Neural cell (in vitro differentiated cells): Measurements from ENCODE around the gene SLC35E3. TPM values are rescaled to one million over a fixed set of nuclear protein-coding genes. Genes with fewer than 3 reads are reported as not detected.
"Not testable (repeated sequence)": the region's sequence is repeated elsewhere in the genome, so short reads cannot be mapped to it uniquely, and the experiment has no call there.

Source experiments
- H2AFZ ChIP-seq: fragments of 200-600, 300-800 bp; sonication (generic), shearing (Covaris generic); 2 replicates; pipeline ENCODE4 v1.6.0; 2014; ENCODE audit warnings: low read depth, mild to moderate bottlenecking, antibody characterized with exemption, low read length, moderate library complexity
- H3F3A ChIP-seq: fragments of 200-600 bp; shearing (Covaris generic); 2 replicates; pipeline ENCODE4 v1.6.1; 2016; ENCODE audit warnings: mild to moderate bottlenecking, moderate library complexity, mixed read lengths, antibody characterized with exemption, low read length; ENCODE audit not compliant: insufficient read depth, poor library complexity, severe bottlenecking
- H3K27ac ChIP-seq: fragments of 200-600, 300-800 bp; sonication (generic), shearing (Covaris generic); 2 replicates; pipeline ENCODE4 v1.5.1; 2014; ENCODE audit warnings: mild to moderate bottlenecking, low read length, moderate library complexity
- H3K27me3 ChIP-seq: fragments of 300-800, 200-600 bp; sonication (generic), shearing (Covaris generic); 2 replicates; pipeline ENCODE4 v1.6.0; 2014; ENCODE audit warnings: mild to moderate bottlenecking, low read depth, low read length, moderate library complexity; ENCODE audit not compliant: insufficient read depth
- H3K36me3 ChIP-seq: fragments of 300-800, 200-600 bp; sonication (generic), shearing (Covaris generic); 2 replicates; pipeline ENCODE4 v1.5.1; 2014; ENCODE audit warnings: mild to moderate bottlenecking, antibody characterized with exemption, low read length, moderate library complexity; ENCODE audit not compliant: insufficient read depth
- H3K4me2 ChIP-seq: fragments of 300-800, 200-600 bp; sonication (generic), shearing (Covaris generic); 2 replicates; pipeline ENCODE4 v1.6.0; 2014; ENCODE audit warnings: mild to moderate bottlenecking, low read length
- H3K4me3 ChIP-seq: fragments of 300-800, 200-600 bp; sonication (generic), shearing (Covaris generic); 2 replicates; pipeline ENCODE4 v1.5.1; 2014; ENCODE audit warnings: mild to moderate bottlenecking, low read length, moderate library complexity
- H3K79me2 ChIP-seq: fragments of 200-600 bp; shearing (Covaris generic); replicated peaks from 2 replicates; pipeline ENCODE4 v1.6.0; 2014; ENCODE audit warnings: mild to moderate bottlenecking, low read length, moderate library complexity; ENCODE audit not compliant: insufficient read depth
- H3K9ac ChIP-seq: fragments of 300-800, 200-600 bp; sonication (generic), shearing (Covaris generic); 2 replicates; pipeline ENCODE4 v1.6.1; 2016; ENCODE audit warnings: mild to moderate bottlenecking, low read length, mixed read lengths
- H3K9me2 ChIP-seq: fragments of 200-600 bp; shearing (Covaris generic); 2 replicates; pipeline ENCODE4 v1.6.1; 2016; ENCODE audit warnings: mild to moderate bottlenecking, low read length, mixed read lengths; ENCODE audit not compliant: insufficient read depth
- H3K9me3 ChIP-seq: fragments of 200-600, 300-800 bp; sonication (generic), shearing (Covaris generic); 2 replicates; pipeline ENCODE4 v1.6.1; 2016; ENCODE audit warnings: mild to moderate bottlenecking, mixed run types, low read length, moderate library complexity, mixed read lengths
- H4K20me1 ChIP-seq: fragments of 200-600 bp; shearing (Covaris generic); 2 replicates; pipeline ENCODE4 v1.6.1; 2016; ENCODE audit warnings: mild to moderate bottlenecking, mixed run types; ENCODE audit not compliant: insufficient read depth
- CTCF ChIP-seq: fragments of 450-650 bp; IDR thresholded peaks from 2 replicates; pipeline ENCODE4 v1.5.1; 2014; ENCODE audit warnings: antibody characterized with exemption, mild to moderate bottlenecking, moderate library complexity; ENCODE audit not compliant: poor library complexity, severe bottlenecking
- EP300 ChIP-seq: fragments of 450-650 bp; conservative IDR thresholded peaks from 2 replicates; pipeline ENCODE4 v1.6.1; 2014; ENCODE audit warnings: antibody characterized with exemption, mild to moderate bottlenecking, moderate library complexity; ENCODE audit not compliant: poor library complexity, severe bottlenecking
- EZH2 ChIP-seq: fragments of 200-600, 300-800 bp; shearing (Covaris generic), sonication (generic); IDR thresholded peaks from 2 replicates; pipeline ENCODE4 v1.6.1; 2014; ENCODE audit warnings: antibody characterized with exemption, low read length, borderline replicate concordance, mild to moderate bottlenecking; ENCODE audit not compliant: insufficient read depth, poor library complexity, severe bottlenecking
- MXI1 ChIP-seq: fragments of 450-650 bp; conservative IDR thresholded peaks from 2 replicates; pipeline ENCODE4 v1.6.1; 2014; ENCODE audit warnings: antibody characterized with exemption, mild to moderate bottlenecking; ENCODE audit not compliant: poor library complexity, severe bottlenecking
- POLR2AphosphoS5 ChIP-seq: IDR thresholded peaks from 2 replicates; pipeline ENCODE4 v1.6.1; 2012
- RAD21 ChIP-seq: fragments of 450-650 bp; conservative IDR thresholded peaks from 2 replicates; pipeline ENCODE4 v1.6.1; 2014; ENCODE audit warnings: antibody characterized with exemption, mild to moderate bottlenecking, moderate library complexity
- REST ChIP-seq: IDR thresholded peaks from 2 replicates; pipeline ENCODE4 v1.6.1; 2012; ENCODE audit warnings: borderline replicate concordance
- SMC3 ChIP-seq: fragments of 450-650 bp; conservative IDR thresholded peaks from 2 replicates; pipeline ENCODE4 v1.6.1; 2014; ENCODE audit warnings: antibody characterized with exemption, mild to moderate bottlenecking, moderate library complexity; ENCODE audit not compliant: poor library complexity
- TAF1 ChIP-seq: IDR thresholded peaks from 2 replicates; pipeline ENCODE4 v1.6.1; 2012; ENCODE audit warnings: low read depth
- polyA plus RNA-seq: library from polyadenylated mRNA; depleted of rRNA; stranded (reverse); fragments of >200 nt; gene quantifications from 2 replicates; pipeline ENCODE4 v1.2.3, GENCODE V29; 2014

The SLC35E3 gene
- polyA plus RNA-seq, 1 donor from 2014 or later, result 10.5 TPM

- Histone ChIP-seq H3K27ac (no peak overlapping the region), H3K9me2 (no peaks in the 10 kb centered on the region), H3K4me2 (no peak overlapping the region), H3K79me2 (peaks cover 20% of the 10 kb centered on the region), H3K36me3 (peaks cover 9% of the 10 kb centered on the region), H3K9ac (no peak overlapping the region), H3K27me3 (no peaks in the 10 kb centered on the region), H2AFZ (no peak overlapping the region), H3F3A (no peaks in the 10 kb centered on the region), H3K9me3 (no peaks in the 10 kb centered on the region), H4K20me1 (no peaks in the 10 kb centered on the region), H3K4me3 (no peak overlapping the region)
- no peak for TF ChIP-seq TAF1
- no peak for TF ChIP-seq EZH2
- TF ChIP-seq SMC3, result no peak
- no peak for TF ChIP-seq RAD21
These were observed 70.2 kb downstream of the SLC35E3 start for GRCh38 chr12:68815928-68816800.

- H3K9me2 ChIP-seq, H3K9ac ChIP-seq, H4K20me1 ChIP-seq, H3K79me2 ChIP-seq, H3K4me3 ChIP-seq, H3K9me3 ChIP-seq, H3K4me2 ChIP-seq, H3F3A ChIP-seq, H3K27me3 ChIP-seq, H3K27ac ChIP-seq, H2AFZ ChIP-seq: not testable (repeated sequence)
- H3K36me3 ChIP-seq, result peaks cover 16% of the 10 kb centered on the region
These were observed 73.5 kb downstream of the SLC35E3 start for GRCh38 chr12:68819481-68819880.

- no peaks in the 10 kb centered on the region for H3F3A ChIP-seq
- H3K27me3 ChIP-seq, result no peaks in the 10 kb centered on the region
- H3K9ac ChIP-seq, result no peak overlapping the region
- peaks cover 6% of the 10 kb centered on the region for H3K79me2 ChIP-seq
- H3K9me3 ChIP-seq, result no peaks in the 10 kb centered on the region
- H3K27ac ChIP-seq, result no peak overlapping the region
- no peak overlapping the region for H3K4me3 ChIP-seq
- no peaks in the 10 kb centered on the region for H4K20me1 ChIP-seq
- no peak overlapping the region for H2AFZ ChIP-seq
- no peaks in the 10 kb centered on the region for H3K9me2 ChIP-seq
- no peak overlapping the region for H3K4me2 ChIP-seq
- no peak for TF ChIP-seq CTCF
- TF ChIP-seq RAD21, result no peak
- no peak for TF ChIP-seq REST
- TF ChIP-seq TAF1, result no peak
- no peak for TF ChIP-seq MXI1
- no peak for TF ChIP-seq EZH2
- no peak for TF ChIP-seq SMC3
- no peak for TF ChIP-seq POLR2AphosphoS5
- TF ChIP-seq EP300, result no peak
- peaks cover 16% of the 10 kb centered on the region for H3K36me3 ChIP-seq
These were observed 75.6 kb downstream of the SLC35E3 start for GRCh38 chr12:68821357-68822188.
